GM12878 (cell line): ENCODE measurements around the gene CELF3. TPM values are rescaled to one million over a fixed set of nuclear protein-coding genes. Genes with fewer than 3 reads are reported as not detected.

Source experiments
- ATAC-seq: fragments of 200-7000 bp; cut with Tn5 transposase; 3 replicates; pipeline ENCODE4 v1.9.1; 2020; ENCODE audit warnings: mild to moderate bottlenecking, moderate library complexity
- BruUV-seq: library from RNA; stranded (reverse); fragments of 400-500 nt; replicated peaks from 2 replicates; lab custom pipeline; 2021; lab: Mats Ljungman, UMichigan
- CTCF ChIA-PET: fragments of 300-600 bp; sonication (Branson Sonifier 250); formaldehyde crosslinking; extraction: SDS; loops from one replicate; lab custom pipeline; 2021; ENCODE audit warnings: inconsistent platforms; lab: Yijun Ruan, JAX
- POLR2A ChIA-PET: fragments of 350-600 bp; formaldehyde crosslinking; extraction: SDS; loops from one replicate; lab custom pipeline; 2021; ENCODE audit warnings: inconsistent platforms; lab: Charles Lee
- RAD21 ChIA-PET: fragments of 300-600 bp; sonication (Branson Sonifier 250); formaldehyde crosslinking; loops from one replicate; lab custom pipeline; 2023; ENCODE audit warnings: antibody characterized with exemption; ENCODE audit not compliant: unreplicated experiment; lab: Charles Lee
- SMC1A ChIA-PET: fragments of 300-600 bp; sonication (Branson Sonifier 250); formaldehyde crosslinking; loops from one replicate; lab custom pipeline; 2023; ENCODE audit not compliant: unreplicated experiment, uncharacterized antibody; lab: Charles Lee
- DNase-seq: peaks from one replicate; pipeline ENCODE4 v3.0.0-alpha.2; 2011; ENCODE audit warnings: low read depth, low spot score
- FAIRE-seq: peaks from 3 replicates; lab custom pipeline; 2011; peaks lifted over from hg19 to GRCh38; lab: Jason Lieb, UNC
- H2AFZ ChIP-seq: 2 replicates; pipeline ENCODE4 v1.6.0; 2011; ENCODE audit warnings: low read depth, low read length, control low read depth; ENCODE audit not compliant: control insufficient read depth
- H3K27ac ChIP-seq: 2 replicates; pipeline ENCODE4 v1.5.1; 2011; ENCODE audit warnings: control low read depth; ENCODE audit not compliant: control insufficient read depth, insufficient read depth
- H3K27me3 ChIP-seq, 2 experiments: replicated peaks in 1 of 2; 2 replicates each; pipeline versions ENCODE4 v1.6.0 to v1.6.1; 2011; ENCODE audit warnings: low read length in 1 of 2; ENCODE audit not compliant: control insufficient read depth in 2 of 2, insufficient read depth in 2 of 2
- H3K36me3 ChIP-seq, 2 experiments: 2 replicates each; pipeline ENCODE4 v1.5.1; 2011; ENCODE audit warnings: low read length in 1 of 2; ENCODE audit not compliant: control insufficient read depth in 2 of 2, insufficient read depth in 2 of 2
- H3K4me1 ChIP-seq: 2 replicates; pipeline ENCODE4 v1.6.1; 2011; ENCODE audit warnings: mild to moderate bottlenecking, low read length, moderate library complexity, mixed read lengths; ENCODE audit not compliant: control insufficient read depth, insufficient read depth
- H3K4me2 ChIP-seq: 2 replicates; pipeline ENCODE4 v1.6.0; 2011; ENCODE audit warnings: control low read depth; ENCODE audit not compliant: control insufficient read depth, insufficient read depth
- H3K4me3 ChIP-seq: fragments of 200-600 bp; sonication (generic); 2 replicates; pipeline ENCODE4 v1.5.1; 2016
- H3K79me2 ChIP-seq: 2 replicates; pipeline ENCODE4 v1.6.0; 2011; ENCODE audit warnings: low read length; ENCODE audit not compliant: control insufficient read depth, insufficient read depth
- H3K9ac ChIP-seq: 2 replicates; pipeline ENCODE4 v1.8.0; 2011; ENCODE audit warnings: low read length, control low read depth, mixed read lengths; ENCODE audit not compliant: control insufficient read depth, insufficient read depth
- H3K9me3 ChIP-seq: replicated peaks from 3 replicates; pipeline ENCODE4 v1.5.1; 2011; ENCODE audit warnings: mild to moderate bottlenecking, low read length; ENCODE audit not compliant: control insufficient read depth, insufficient read depth
- H4K20me1 ChIP-seq: 2 replicates; pipeline ENCODE4 v1.6.0; 2011; ENCODE audit not compliant: control insufficient read depth, insufficient read depth
- CBX5 ChIP-seq: sonication (generic); IDR thresholded peaks from 2 replicates; pipeline ENCODE4 v1.6.1; 2016; ENCODE audit warnings: low read depth, moderate library complexity, mild to moderate bottlenecking, inconsistent platforms
- DPF2 ChIP-seq: fragments of 450-650 bp; IDR thresholded peaks from 2 replicates; pipeline ENCODE4 v1.6.1; 2017; ENCODE audit warnings: mild to moderate bottlenecking
- EED ChIP-seq: sonication (generic); IDR thresholded peaks from 2 replicates; pipeline ENCODE4 v1.6.1; 2016; ENCODE audit warnings: antibody characterized with exemption, low read depth
- HSF1 ChIP-seq: fragments of 150-350 bp; IDR thresholded peaks from 2 replicates; pipeline ENCODE4 v1.6.1; 2014; ENCODE audit warnings: mild to moderate bottlenecking, low read depth, low read length
- MAX ChIP-seq: IDR thresholded peaks from 2 replicates; pipeline ENCODE4 v1.6.1; 2012; ENCODE audit warnings: low read depth, low read length, improper control_type of control experiment
- POLR2A ChIP-seq: IDR thresholded peaks from 2 replicates; pipeline ENCODE4 v1.6.1; 2011; ENCODE audit warnings: low read depth, mild to moderate bottlenecking, low read length
- RUNX3 ChIP-seq: IDR thresholded peaks from 2 replicates; pipeline ENCODE4 v1.6.1; 2012; ENCODE audit warnings: low read length, inconsistent platforms
- SIN3A ChIP-seq: IDR thresholded peaks from 2 replicates; pipeline ENCODE4 v1.6.1; 2012; ENCODE audit warnings: low read depth, low read length, improper control_type of control experiment
- SIX5 ChIP-seq: IDR thresholded peaks from 2 replicates; pipeline ENCODE4 v1.6.1; 2011; ENCODE audit warnings: mild to moderate bottlenecking, low read depth, low read length, moderate library complexity; ENCODE audit not compliant: severe bottlenecking
- SKIL ChIP-seq: fragments of 450-650 bp; IDR thresholded peaks from 2 replicates; pipeline ENCODE4 v1.6.1; 2017; ENCODE audit warnings: mild to moderate bottlenecking, low read depth, inconsistent platforms; ENCODE audit not compliant: poor library complexity, severe bottlenecking
- TBL1XR1 ChIP-seq: IDR thresholded peaks from 2 replicates; pipeline ENCODE4 v1.6.1; 2012; ENCODE audit warnings: low read depth, low read length, improper control_type of control experiment
- ZNF217 ChIP-seq: fragments of 450-650 bp; IDR thresholded peaks from 2 replicates; pipeline ENCODE4 v1.6.1; 2017; ENCODE audit warnings: antibody characterized with exemption, mild to moderate bottlenecking
- ZNF592 ChIP-seq: fragments of 450-650 bp; IDR thresholded peaks from 2 replicates; pipeline ENCODE4 v1.6.1; 2017; ENCODE audit warnings: mild to moderate bottlenecking, moderate library complexity
- WGBS: methylation state at CpG from one replicate; pipeline ENCODE4 v1.1.6; 2016; ENCODE audit warnings: low lambda C conversion rate; ENCODE audit not compliant: insufficient replicate concordance, insufficient coverage; ENCODE audit errors: missing lambda C conversion rate; 5-methylcytosine and 5-hydroxymethylcytosine counted together
- in situ Hi-C: fragments of 300-500 bp; cut with MboI; formaldehyde crosslinking; loops from 9 replicates; pipeline ENCODE4 v1.14.3; 2018; ENCODE audit warnings: mixed read lengths
- intact Hi-C: fragments of 100-400 bp; cut with micrococcal nuclease; formaldehyde crosslinking; loops from one replicate; pipeline ENCODE4 v1.14.2; 2022; ENCODE audit not compliant: unreplicated experiment
- polyA plus RNA-seq, 11 experiments: library from polyadenylated mRNA; depleted of rRNA in 4 of 11; unstranded in 6 of 11; stranded (reverse) in 5 of 11; fragments of >200 nt; fragmentation: Nextera tagmentation in 4 of 11; fragmentation: Illumina TruSeq in 1 of 11; extraction: Ambion mirVana in 4 of 11; extraction: Trizol in 1 of 11; gene quantifications; 1 replicate in 1 of 11; 2 replicates in 10 of 11; pipeline versions ENCODE4 v1.2.1 to v1.2.3, GENCODE V29; 2011 to 2016; ENCODE audit warnings: inconsistent platforms in 2 of 11, missing spikeins in 2 of 11, low read depth in 1 of 11
- total RNA-seq, 4 experiments: library from RNA; depleted of rRNA in 3 of 4; stranded (reverse); fragments of >200 nt in 3 of 4; fragmentation: Illumina TruSeq in 1 of 4; extraction: Trizol in 1 of 4; gene quantifications; 2 replicates each; pipeline versions ENCODE4 v1.2.1 to v1.2.3, GENCODE V29; 2013 to 2021

The CELF3 gene
- total and polyA plus RNA-seq, 10 of the 15 experiments (the other 5 are each of a cell fraction or from before 2014, with no cell fraction given): 0.09 TPM; not detected in 9

GRCh38 chr1:151692226-151692625 lies 24.4 kb downstream of the CELF3 start (continued):
- TF ChIP-seq SKIL (no peak), SIX5 (no peak), TBL1XR1 (no peak), HSF1 (no peak), EED (no peak), POLR2A (no peak)
- TF ChIP-seq, all 136 proteins: peak for 0

- H2AFZ ChIP-seq: no peak overlapping the region
- in situ Hi-C loops (loop anchor here (5.0 kb wide), 1 partner anchor 48 kb away; no protein-coding TSS in a partner anchor), intact Hi-C loops (no loop called here)
- ChIA-PET SMC1A (interaction anchor here (1.0 to 1.2 kb wide), 2 partner anchors 22 to 147 kb away, joined by 3 read pairs; no protein-coding TSS in a partner anchor), CTCF (interaction anchor here (0.6 to 1.3 kb wide), 3 partner anchors 150 to 312 kb away, joined by 3 to 4 read pairs (median 3); partner anchors contain the start of gene TUFT1), POLR2A (no interaction called here), RAD21 (no interaction called here)
- FAIRE-seq (no peak), ATAC-seq (no peak), DNase-seq (no peak)
- H3K9me3 ChIP-seq: no peaks in the 10 kb centered on the region
- no peaks in the 10 kb centered on the region for H4K20me1 ChIP-seq
- H3K4me2 ChIP-seq: no peak overlapping the region
- 60% methylated on average over 4 of the region's 4 CpGs for WGBS
- H3K27me3 ChIP-seq: no peaks in the 10 kb centered on the region
- H3K4me3 ChIP-seq: no peak overlapping the region
- H3K9ac ChIP-seq: no peak overlapping the region
- H3K27ac ChIP-seq: no peak overlapping the region
- TF ChIP-seq DPF2 (no peak), CBX5 (no peak), MAX (no peak), ZNF217 (no peak), RUNX3 (no peak), ZNF592 (no peak), SIN3A (no peak)
- no peaks in the 10 kb centered on the region for H3K4me1 ChIP-seq
- H3K79me2 ChIP-seq: no peaks in the 10 kb centered on the region
- peaks cover 2 to 6% of the 10 kb centered on the region in 2 experiments; a peak in 2 of 4 replicates for H3K36me3 ChIP-seq
- BruUV-seq: no TSS peak
Measured at GRCh38 chr1:151689494-151689893, 27.1 kb downstream of the CELF3 start.
